RWPE2 (cell line): ENCODE results near the gene ARHGAP8.

Source experiments
- ATAC-seq: fragments of 200-7000 bp; cut with Tn5 transposase; 3 replicates; pipeline ENCODE4 v1.9.1; 2021; ENCODE audit warnings: low read depth
- DNase-seq: peaks from one replicate; pipeline ENCODE4 v3.0.0-alpha.2; 2020; ENCODE audit warnings: low spot score
- H3K27ac ChIP-seq: fragments of 450-650 bp; 2 replicates; pipeline ENCODE4 v1.5.1; 2017; ENCODE audit warnings: mild to moderate bottlenecking; ENCODE audit not compliant: poor library complexity, severe bottlenecking
- H3K27me3 ChIP-seq: fragments of 250-450 bp; sonication (Bioruptor Pico); 2 replicates; pipeline ENCODE4 v1.5.1; 2021; ENCODE audit warnings: mild to moderate bottlenecking, moderate library complexity; ENCODE audit not compliant: insufficient read depth, poor library complexity, severe bottlenecking
- H3K36me3 ChIP-seq: fragments of 250-450 bp; sonication (Bioruptor Pico); 2 replicates; pipeline ENCODE4 v1.5.1; 2020; ENCODE audit warnings: low read depth, mild to moderate bottlenecking, moderate library complexity
- H3K4me1 ChIP-seq: fragments of 250-450 bp; sonication (Bioruptor Pico); 2 replicates; pipeline ENCODE4 v1.5.1; 2021; ENCODE audit warnings: mild to moderate bottlenecking, moderate library complexity; ENCODE audit not compliant: insufficient read depth, poor library complexity, severe bottlenecking
- H3K4me3 ChIP-seq: fragments of 250-450 bp; sonication (Bioruptor Pico); 2 replicates; pipeline ENCODE4 v1.5.1; 2021; ENCODE audit warnings: mild to moderate bottlenecking, moderate library complexity; ENCODE audit not compliant: severe bottlenecking
- H3K9me3 ChIP-seq: fragments of 250-450 bp; sonication (Bioruptor Pico); 2 replicates; pipeline ENCODE4 v1.5.1; 2021; ENCODE audit warnings: mild to moderate bottlenecking, moderate library complexity; ENCODE audit not compliant: severe bottlenecking
- TF ChIP-seq, protein P1 (sequence below): fragments of 450-650 bp; IDR thresholded peaks from one replicate; pipeline ENCODE4 v1.5.1; 2017; ENCODE audit warnings: mild to moderate bottlenecking, moderate library complexity; ENCODE audit not compliant: poor library complexity, severe bottlenecking

The ARHGAP8 gene

DNA sequence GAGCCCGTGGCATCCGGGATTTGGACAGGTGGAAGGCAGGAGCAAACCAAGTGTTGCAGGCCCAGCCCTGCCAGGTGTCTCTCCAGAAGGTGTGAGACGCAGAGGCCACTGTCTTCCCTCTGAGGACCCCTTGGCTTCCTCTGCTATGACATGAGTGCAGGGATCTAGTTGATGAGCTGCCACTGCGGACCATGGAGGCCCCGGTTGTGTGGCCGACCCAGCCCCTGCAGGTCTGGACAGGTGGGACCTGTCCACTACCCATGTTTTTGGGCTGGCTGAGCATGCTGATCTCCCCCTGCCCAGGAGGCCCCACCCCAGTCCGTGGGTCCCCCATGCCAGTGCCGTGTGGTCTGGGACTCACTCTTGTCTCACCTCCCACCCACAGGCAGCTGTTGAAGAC, 27.5 kb upstream of the ARHGAP8 start:
- no peaks in the 10 kb centered on the region for H3K27me3 ChIP-seq
- no peak for ATAC-seq
- H3K27ac ChIP-seq: no peak overlapping the region
- no peak overlapping the region for H3K4me3 ChIP-seq
- DNase-seq: no peak
- no peaks in the 10 kb centered on the region for H3K9me3 ChIP-seq
- H3K4me1 ChIP-seq: no peaks in the 10 kb centered on the region
- TF ChIP-seq, protein P1, sequence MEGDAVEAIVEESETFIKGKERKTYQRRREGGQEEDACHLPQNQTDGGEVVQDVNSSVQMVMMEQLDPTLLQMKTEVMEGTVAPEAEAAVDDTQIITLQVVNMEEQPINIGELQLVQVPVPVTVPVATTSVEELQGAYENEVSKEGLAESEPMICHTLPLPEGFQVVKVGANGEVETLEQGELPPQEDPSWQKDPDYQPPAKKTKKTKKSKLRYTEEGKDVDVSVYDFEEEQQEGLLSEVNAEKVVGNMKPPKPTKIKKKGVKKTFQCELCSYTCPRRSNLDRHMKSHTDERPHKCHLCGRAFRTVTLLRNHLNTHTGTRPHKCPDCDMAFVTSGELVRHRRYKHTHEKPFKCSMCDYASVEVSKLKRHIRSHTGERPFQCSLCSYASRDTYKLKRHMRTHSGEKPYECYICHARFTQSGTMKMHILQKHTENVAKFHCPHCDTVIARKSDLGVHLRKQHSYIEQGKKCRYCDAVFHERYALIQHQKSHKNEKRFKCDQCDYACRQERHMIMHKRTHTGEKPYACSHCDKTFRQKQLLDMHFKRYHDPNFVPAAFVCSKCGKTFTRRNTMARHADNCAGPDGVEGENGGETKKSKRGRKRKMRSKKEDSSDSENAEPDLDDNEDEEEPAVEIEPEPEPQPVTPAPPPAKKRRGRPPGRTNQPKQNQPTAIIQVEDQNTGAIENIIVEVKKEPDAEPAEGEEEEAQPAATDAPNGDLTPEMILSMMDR: no peak
- H3K36me3 ChIP-seq: no peaks in the 10 kb centered on the region

DNA sequence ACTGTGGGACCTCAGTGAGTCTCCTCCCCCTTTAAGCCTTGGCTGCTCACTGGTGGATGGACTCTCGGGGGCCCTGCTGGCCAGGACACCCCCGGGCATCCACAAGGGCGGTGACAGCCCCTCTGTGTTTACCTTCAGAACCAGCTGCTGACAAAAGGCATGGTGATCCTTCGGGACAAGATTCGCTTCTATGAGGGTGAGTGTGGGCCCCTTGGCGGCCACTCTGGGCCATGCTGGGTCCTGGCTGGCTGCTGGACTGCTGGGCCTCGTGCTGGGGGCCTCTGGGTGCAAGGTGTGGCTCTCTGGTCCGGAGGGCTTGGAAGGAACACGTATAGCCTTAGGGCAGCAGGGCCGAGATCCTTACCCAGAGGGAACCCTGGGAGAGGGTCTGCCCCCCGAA, 25.9 kb upstream of the ARHGAP8 start:
- Histone ChIP-seq H3K4me3 (no peak overlapping the region), H3K27ac (no peak overlapping the region), H3K4me1 (no peaks in the 10 kb centered on the region), H3K27me3 (no peaks in the 10 kb centered on the region), H3K9me3 (no peaks in the 10 kb centered on the region), H3K36me3 (no peaks in the 10 kb centered on the region)
- ATAC-seq (no peak), DNase-seq (no peak)
- TF ChIP-seq, protein P1: no peak

DNA sequence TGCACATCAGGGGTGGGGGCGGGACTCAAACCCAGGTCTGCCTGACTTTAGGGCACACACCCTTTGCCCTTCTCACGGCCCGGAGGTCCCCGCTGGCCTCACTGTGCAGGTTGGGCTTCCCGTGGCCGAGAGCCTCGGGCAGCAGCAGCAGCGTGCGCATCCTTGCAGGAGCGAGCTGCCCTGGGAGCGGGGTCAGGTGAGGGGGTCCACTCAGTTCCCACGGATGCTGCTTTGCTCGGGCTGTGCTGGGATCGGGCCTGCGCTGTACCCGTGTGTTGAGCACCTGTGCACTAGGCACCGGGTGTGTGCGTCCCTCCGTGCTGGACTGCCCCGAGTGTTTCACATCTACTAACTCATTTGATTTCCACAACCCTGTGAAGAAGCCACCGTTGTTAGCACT, 25.2 kb upstream of the ARHGAP8 start:
- ATAC-seq (no peak), DNase-seq (no peak)
- TF ChIP-seq, protein P1: no peak

DNA sequence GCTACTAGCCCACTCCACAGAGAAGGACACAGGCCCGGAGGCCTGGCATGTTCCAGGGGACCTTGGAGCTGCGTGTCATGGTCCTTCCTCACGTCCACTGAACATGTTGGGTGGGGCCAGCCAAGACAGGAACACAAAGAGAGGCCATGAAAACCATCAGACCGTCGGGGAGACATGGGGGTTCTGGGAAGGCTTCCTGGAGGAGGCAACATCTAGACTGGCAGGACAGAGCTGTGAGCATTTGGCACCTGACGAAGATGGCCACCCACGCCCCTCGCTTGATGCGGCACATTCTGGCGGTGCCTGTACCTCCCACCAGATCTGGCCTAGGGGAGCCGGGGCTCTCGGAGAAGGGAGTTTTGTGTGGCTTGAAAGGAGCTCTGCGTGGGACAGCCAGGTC, 24.7 kb upstream of the ARHGAP8 start:
- ATAC-seq: no peak
- no peak overlapping the region for H3K4me3 ChIP-seq
- no peak for DNase-seq
- no peaks in the 10 kb centered on the region for H3K36me3 ChIP-seq
- no peak overlapping the region for H3K27ac ChIP-seq
- TF ChIP-seq, protein P1: no peak
- H3K27me3 ChIP-seq: no peaks in the 10 kb centered on the region
- no peaks in the 10 kb centered on the region for H3K9me3 ChIP-seq
- no peaks in the 10 kb centered on the region for H3K4me1 ChIP-seq

More for the DNA sequence above, 25.2 kb upstream of the ARHGAP8 start:
- H3K27ac ChIP-seq: no peak overlapping the region
- no peaks in the 10 kb centered on the region for H3K9me3 ChIP-seq
- H3K27me3 ChIP-seq: no peaks in the 10 kb centered on the region
- H3K36me3 ChIP-seq: no peaks in the 10 kb centered on the region
- H3K4me3 ChIP-seq: no peak overlapping the region
- H3K4me1 ChIP-seq: no peaks in the 10 kb centered on the region

DNA sequence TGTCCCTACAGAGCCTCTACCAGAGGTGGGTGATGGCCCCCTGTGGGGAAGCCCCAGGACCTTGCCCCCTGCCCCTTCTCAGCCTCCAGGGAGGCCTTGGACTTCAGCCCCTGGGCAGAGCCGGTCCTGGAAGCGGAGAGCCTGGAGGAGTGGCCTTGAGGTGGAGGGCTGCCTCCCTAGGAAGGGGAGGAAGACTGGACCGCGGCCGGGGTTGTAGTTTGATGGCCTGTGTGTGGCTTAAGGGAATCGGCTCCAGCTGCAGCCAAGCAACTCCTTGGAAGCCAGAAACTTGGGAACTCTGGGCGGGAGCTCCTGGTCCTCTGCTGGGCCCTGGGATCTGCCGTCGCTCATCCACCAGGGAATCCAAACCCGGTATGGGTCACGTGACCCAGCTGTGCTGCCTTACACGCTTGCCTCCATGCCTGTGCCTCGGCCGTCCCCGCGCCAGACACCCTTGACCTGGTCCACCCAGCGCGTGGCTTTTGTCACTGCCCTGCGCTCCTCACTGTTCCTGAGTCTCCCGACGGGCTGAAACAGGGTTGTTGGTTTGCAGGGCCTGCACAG, 23.5 kb upstream of the ARHGAP8 start:
- Histone ChIP-seq H3K4me3 (no peak overlapping the region), H3K9me3 (no peaks in the 10 kb centered on the region), H3K4me1 (no peaks in the 10 kb centered on the region), H3K36me3 (no peaks in the 10 kb centered on the region), H3K27me3 (no peaks in the 10 kb centered on the region), H3K27ac (no peak overlapping the region)
- ATAC-seq: no peak
- DNase-seq: no peak
- TF ChIP-seq, protein P1: no peak
